ENCODE results near the gene STBD1.

GRCh38 chr4:76316131-76316530, 9.6 kb downstream of the STBD1 start:
- TF ChIP-seq CTCF (conservative IDR thresholded peaks at IDR 0.05; ENCODE audit: low read depth, low read length) (no peak), EZH2 (IDR thresholded peaks at IDR 0.05; ENCODE audit: borderline replicate concordance, low read depth, low read length, poor library complexity, severe bottlenecking) (no peak)

Measured in A673 (cell line).